Measurements from ENCODE around the gene MGME1.
"Not testable (repeated sequence)": the region's sequence is repeated elsewhere in the genome, so short reads cannot be mapped to it uniquely, and the experiment has no call there.

The MGME1 gene

DNA sequence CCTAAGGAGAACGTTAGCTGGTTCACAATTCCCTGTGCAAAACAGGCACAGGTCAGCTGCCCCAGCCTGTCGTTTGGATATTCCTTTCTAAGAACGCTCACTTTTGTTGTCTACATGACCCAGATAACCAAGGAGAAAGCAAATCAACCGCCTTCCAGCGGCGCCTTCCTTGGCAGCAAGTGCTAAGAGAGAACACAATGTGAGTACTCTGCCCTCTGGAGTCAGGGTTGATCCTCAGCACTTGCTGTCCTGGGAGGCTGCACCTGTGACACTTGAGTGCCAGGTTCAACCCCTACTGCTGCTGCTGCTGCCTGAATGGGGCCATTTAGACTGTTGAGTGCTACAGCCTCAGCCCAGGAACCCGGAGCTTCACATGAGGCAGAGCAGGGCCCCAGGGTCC, 52.1 kb downstream of the MGME1 start:
- DNase-seq (ENCODE audit: low read depth, low spot score) = peak; percentile 21

DNA sequence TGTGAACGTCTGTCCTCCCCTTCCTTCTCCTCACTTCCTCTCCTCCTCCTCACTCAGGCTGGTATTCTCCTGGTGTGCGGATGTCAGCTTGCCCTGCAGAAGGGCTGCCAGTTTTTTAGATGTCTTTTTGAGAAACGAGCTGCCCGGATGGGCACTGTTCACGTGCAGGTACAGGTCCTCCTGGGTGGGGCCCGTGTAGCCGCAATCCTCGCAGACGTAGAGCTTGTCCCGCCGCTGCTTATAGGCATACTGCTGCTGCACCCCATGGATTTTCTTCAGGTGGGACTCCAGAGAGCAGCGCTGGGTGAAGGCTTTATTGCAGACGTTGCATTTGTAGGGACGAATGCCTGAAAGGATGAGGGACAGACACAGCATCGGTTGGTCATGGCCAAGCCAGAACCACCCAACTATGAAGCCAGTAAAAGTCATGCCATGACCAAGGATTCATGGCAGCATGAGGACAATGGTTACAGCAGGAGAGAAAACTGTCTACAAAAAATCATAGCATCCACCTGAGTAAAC, 55.8 kb downstream of the MGME1 start:
- no peak for DNase-seq (ENCODE audit: low read depth, low spot score)

DNA sequence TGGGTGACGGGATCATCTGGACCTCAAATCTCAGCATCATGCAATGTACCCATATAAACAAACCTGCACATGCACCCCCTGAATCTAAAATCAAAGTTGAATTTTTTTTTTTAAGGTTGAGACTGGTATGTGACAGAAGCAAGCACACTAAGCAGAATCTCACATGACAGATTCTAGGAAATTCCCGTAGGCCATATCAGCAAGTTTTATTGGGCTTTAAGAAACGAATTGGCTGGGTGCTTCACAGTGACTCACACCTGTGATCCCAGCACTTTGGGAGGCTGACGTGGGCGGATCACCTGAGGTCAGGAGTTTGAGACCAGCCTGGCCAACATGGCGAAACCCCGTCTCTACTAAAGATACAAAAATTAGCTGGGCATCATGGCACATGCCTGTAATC, 58.2 kb downstream of the MGME1 start:
- DNase-seq (ENCODE audit: low read depth, low spot score) = not testable (repeated sequence)

DNA sequence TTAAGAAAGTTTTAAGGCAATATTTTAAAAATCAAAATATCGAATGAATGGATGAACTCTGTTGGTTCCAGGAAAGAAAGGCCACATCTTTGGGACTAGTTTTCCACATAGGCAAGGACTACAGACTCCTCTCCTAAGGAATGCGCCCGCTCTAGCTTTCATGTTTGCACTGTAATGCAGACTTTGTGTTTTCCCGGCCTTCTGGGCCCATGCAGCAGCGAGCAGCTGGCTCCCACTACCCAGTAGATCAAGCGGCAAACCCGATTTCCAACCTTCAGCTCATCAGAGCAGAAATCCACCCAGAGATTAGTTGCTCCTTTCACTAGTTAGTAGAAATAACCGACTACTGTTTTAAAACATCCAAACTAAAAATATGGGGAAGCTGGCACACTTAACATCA, 61.2 kb downstream of the MGME1 start:
- no peak for DNase-seq (ENCODE audit: low read depth, low spot score)

DNA sequence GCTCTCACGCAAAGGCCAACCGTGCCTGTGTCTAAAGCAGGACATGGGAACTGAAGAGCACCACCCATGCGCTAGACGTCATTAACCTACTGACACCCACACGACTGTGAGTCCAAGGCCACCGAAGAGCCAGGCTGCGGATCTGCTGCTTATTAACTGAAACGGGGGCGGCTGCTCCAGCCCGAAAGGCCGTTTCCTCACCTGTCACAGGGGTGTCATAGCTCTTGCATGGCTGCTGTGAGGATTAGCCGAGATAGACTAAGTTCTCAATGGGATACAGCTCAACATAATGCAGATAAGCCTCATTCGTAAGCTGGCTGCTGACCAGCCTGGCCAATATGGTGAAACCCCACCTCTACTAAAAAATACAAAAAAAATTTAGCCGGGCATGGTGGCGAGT, 62.2 kb downstream of the MGME1 start:
- DNase-seq (ENCODE audit: low read depth, low spot score) = no peak

DNA sequence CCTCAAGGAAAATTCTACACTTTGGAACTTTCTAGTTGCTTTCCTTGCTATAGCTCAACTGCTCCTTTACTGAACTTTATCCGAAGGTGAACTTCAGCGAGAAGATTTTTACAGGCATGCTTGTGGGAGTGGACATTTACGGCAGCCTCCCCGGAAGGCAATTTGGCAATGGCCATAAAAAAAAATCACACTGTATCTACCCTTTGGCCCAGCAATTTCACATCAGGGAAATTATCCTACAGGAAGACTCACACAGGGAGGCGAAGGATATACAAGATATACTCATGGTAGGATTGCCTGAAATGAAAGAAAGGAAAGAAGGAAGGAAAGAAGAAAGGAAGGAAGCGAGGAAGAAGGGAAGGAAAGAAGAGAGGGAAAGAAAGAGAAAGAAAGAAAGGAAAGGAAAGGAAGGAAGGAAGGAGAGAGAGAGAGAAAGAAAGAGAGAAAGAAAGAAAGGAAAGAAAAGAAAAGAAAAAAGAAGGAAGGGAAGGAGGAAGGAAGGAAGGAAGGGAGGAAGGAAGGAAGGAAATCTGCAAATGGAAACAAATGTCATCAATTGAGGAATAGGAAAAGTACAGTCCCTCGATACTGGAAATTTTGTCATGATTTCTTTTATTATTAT, 63.2 kb downstream of the MGME1 start:
- DNase-seq (ENCODE audit: low read depth, low spot score) = no peak

DNA sequence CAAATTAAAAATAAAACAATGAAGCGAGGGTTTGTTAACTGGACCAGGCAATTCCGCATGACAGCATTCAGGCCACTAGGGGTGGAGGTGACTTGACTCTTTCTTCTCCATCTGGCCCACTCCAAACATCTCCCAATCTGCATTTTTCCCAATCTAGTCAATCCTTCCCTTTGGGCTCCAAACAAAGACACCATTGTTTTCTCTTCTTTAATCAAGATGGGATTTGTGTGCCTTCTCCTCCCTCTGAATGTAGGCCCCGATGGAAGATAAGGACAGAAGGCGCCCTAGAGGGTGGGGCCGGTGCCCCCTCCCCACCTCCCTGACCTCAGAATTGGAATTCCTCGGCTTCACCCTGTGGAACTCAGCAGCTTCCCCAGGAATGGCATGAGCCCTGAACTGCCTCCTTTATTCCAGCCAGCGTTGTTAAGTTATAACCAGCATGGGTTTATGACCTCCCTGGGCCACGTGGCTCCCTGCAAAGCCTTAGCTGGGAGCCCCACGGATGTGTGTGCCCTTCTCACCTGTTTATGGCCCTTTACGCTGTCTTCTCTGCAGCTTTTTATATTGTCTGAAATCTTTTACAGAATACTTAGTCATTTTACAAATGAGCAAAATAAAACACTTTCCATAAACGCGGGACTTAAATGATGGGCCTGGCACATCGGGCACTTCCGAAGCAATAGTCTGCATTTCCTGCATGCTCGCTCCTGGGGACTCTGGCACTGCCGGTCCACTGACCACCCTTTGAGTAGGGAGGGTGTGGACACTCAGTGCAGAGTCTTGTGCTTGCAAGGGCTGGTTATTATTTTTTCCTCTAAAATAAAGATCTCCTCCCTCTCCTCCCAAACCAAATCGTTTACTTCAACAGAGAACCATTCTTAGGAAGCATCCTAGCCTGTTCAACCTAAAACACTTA, 64.4 kb downstream of the MGME1 start:
- peak; percentile 72 for DNase-seq (ENCODE audit: low read depth, low spot score)

DNA sequence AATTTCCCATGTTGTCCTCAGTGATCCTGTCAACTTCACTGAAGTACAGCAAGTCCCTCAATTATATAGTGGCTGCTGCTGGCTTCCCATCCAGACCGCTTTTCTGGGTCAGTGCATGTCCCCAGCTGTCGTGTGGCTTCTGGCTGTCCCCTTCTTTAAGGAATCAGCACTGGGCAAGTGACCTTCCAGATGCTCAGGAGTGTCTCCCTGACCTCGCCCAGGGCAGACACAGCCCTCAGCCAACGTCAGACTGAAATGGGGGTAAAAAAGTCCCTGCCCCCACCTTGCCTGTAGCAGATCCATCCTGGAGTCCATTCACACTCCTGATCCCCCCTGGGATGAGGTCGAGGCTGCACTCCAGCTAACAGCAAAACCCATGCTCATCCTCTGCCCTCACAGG, 65.2 kb downstream of the MGME1 start:
- DNase-seq (ENCODE audit: low read depth, low spot score) = no peak

DNA sequence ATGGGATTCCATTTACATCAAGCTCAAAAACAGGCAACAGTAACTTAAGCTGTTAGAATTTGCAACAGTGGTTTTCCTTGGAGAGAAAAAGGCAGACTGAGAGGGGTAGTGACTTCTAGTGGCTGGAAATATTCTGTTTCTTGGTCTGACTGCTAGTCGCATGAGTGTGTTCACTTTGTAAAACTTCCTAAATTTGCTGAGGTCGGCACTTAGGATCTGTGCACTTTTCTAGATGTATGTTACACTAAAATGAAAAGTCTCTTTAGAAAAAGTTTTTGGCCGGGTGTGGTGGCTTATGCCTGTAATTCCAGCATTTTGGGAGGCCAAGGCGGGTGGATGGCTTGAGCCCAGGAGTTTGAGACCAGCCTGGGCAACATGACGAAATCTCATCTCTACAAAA, 70.2 kb downstream of the MGME1 start:
- no peak for DNase-seq (ENCODE audit: low read depth, low spot score)

Measured in ELF-1 (cell line).